Esophagus squamous epithelium (tissue), 5 donors: ENCODE results near the gene TMOD1. TPM values are rescaled to one million over a fixed set of nuclear protein-coding genes. Genes with fewer than 3 reads are reported as not detected.

Source experiments
- DNase-seq: peaks from one replicate; lab custom pipeline; 2025; lab: John Stamatoyannopoulos, UW
- H3K27ac ChIP-seq, 4 donors: fragments of 200-600 bp; sonication (generic); one replicate each; pipeline ENCODE4 v1.5.1; 2016 to 2019; ENCODE audit warnings: mild to moderate bottlenecking in 1 of 4
- H3K27me3 ChIP-seq, 4 donors: fragments of 200-600 bp; sonication (generic); 1 replicate in 3 of 4; 2 replicates in 1 of 4; pipeline versions ENCODE4 v1.5.1 to v1.6.0; 2017 to 2021; ENCODE audit warnings: antibody characterized with exemption in 1 of 4
- H3K36me3 ChIP-seq, 3 donors: fragments of 200-600 bp; sonication (generic); one replicate each; pipeline ENCODE4 v1.5.1; 2016 to 2019
- H3K4me1 ChIP-seq, 3 donors: fragments of 200-600 bp; sonication (generic); one replicate each; pipeline ENCODE4 v1.5.1; 2017 to 2019
- H3K4me3 ChIP-seq, 4 donors: fragments of 200-600 bp; sonication (generic); 1 replicate in 3 of 4; 2 replicates in 1 of 4; pipeline ENCODE4 v1.5.1; 2016 to 2019; ENCODE audit warnings: mild to moderate bottlenecking in 2 of 4, moderate library complexity in 1 of 4
- H3K9me3 ChIP-seq, 3 donors: fragments of 200-600 bp; sonication (generic); one replicate each; pipeline ENCODE4 v1.5.1; 2016 to 2019
- POLR2A ChIP-seq, 4 donors: fragments of 450-650 bp; IDR thresholded peaks; one replicate each; pipeline ENCODE4 v1.6.1; 2017; ENCODE audit warnings: antibody characterized with exemption in 4 of 4, mild to moderate bottlenecking in 4 of 4, moderate library complexity in 3 of 4
- WGBS, 2 donors: methylation state at CpG; one replicate each; pipeline ENCODE4 v1.1.5; 2018; 5-methylcytosine and 5-hydroxymethylcytosine counted together
- intact Hi-C: fragments of 100-400 bp; cut with DNase I; formaldehyde crosslinking; loops from one replicate; pipeline ENCODE4 v1.15.0; 2022
- total RNA-seq, 4 donors: library from RNA; depleted of rRNA; stranded (reverse); fragments of >200 nt; gene quantifications; one replicate each; pipeline ENCODE4 v1.1.0, GENCODE V29; 2016
- TF ChIP-seq, protein P1 (sequence below), 6 experiments: fragments of 450-650 bp in 4 of 6; fragments of 200-600 bp in 2 of 6; sonication (generic) in 2 of 6; IDR thresholded peaks; one replicate each; pipeline ENCODE4 v1.5.1; 2016 to 2019; ENCODE audit warnings: antibody characterized with exemption in 6 of 6, mild to moderate bottlenecking in 4 of 6, moderate library complexity in 4 of 6
- donor health status: DM: yes; HTN: yes; CAD: no.

The TMOD1 gene
- total RNA-seq, 4 donors from 2014 or later, result 0.15 to 13.4 (median 2.4) TPM

DNA sequence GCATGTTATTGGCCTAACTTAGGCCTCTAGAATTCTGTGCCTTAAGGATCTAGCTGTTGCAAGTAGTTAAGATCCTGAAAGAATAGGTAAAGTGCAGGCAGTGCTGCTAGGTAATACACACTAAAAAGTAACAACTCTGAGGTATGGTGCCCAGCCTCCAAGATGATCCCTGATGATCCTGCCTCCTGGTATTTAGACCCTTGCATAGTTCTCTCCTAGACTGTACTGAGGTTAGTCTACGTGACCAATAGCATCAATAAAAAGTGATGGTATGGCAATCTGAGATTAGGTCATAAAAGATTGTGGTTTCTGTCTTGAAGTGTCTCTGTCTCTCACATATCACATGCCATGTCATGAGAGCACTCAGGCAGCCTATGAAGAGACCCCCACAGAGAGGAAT is 122.5 kb downstream of the TMOD1 start:
- Histone ChIP-seq H3K36me3 (peaks cover 0 to 60% (median 7%) of the 10 kb centered on the region in 3 donors), H3K27ac (no peak overlapping the region), H3K9me3 (no peaks in the 10 kb centered on the region), H3K4me1 (peaks cover 0 to 20% (median 0%) of the 10 kb centered on the region in 3 donors), H3K27me3 (no peaks in the 10 kb centered on the region), H3K4me3 (no peak overlapping the region)
- no peak for DNase-seq
- intact Hi-C loops, result no loop called here
- WGBS, 2 donors, result 80 to 100% methylated on average over 1 of the region's 1 CpG
- TF ChIP-seq POLR2A (IDR thresholded peaks at IDR 0.05), result no peak
- TF ChIP-seq, protein P1, sequence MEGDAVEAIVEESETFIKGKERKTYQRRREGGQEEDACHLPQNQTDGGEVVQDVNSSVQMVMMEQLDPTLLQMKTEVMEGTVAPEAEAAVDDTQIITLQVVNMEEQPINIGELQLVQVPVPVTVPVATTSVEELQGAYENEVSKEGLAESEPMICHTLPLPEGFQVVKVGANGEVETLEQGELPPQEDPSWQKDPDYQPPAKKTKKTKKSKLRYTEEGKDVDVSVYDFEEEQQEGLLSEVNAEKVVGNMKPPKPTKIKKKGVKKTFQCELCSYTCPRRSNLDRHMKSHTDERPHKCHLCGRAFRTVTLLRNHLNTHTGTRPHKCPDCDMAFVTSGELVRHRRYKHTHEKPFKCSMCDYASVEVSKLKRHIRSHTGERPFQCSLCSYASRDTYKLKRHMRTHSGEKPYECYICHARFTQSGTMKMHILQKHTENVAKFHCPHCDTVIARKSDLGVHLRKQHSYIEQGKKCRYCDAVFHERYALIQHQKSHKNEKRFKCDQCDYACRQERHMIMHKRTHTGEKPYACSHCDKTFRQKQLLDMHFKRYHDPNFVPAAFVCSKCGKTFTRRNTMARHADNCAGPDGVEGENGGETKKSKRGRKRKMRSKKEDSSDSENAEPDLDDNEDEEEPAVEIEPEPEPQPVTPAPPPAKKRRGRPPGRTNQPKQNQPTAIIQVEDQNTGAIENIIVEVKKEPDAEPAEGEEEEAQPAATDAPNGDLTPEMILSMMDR (IDR thresholded peaks at IDR 0.05), result no peak

DNA sequence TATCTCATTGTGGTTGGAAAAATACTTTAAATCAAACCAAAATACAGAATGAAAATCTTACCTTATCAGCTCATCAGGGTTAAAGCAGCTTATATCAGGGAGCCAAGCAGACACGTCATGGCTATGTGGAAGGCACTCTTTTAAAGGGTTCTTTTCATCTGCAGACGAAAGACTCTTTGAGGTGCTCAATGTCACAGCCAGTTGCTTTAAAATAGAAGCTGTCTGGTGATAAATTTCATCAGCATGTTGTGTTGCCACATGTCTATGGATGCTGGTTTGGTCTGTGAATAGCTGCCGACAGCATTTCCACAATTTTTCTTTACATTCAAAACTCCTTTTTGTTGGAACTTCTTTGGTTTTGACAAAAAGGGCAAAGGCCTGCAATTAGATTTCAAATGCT is 124.2 kb downstream of the TMOD1 start:
- Histone ChIP-seq H3K4me3 (no peak overlapping the region), H3K27me3 (no peaks in the 10 kb centered on the region), H3K9me3 (no peaks in the 10 kb centered on the region), H3K27ac (no peak overlapping the region), H3K4me1 (peaks cover 0 to 20% (median 0%) of the 10 kb centered on the region in 3 donors), H3K36me3 (peaks cover 0 to 47% (median 7%) of the 10 kb centered on the region in 3 donors)
- 57 to 59% methylated on average over 3 of the region's 3 CpGs for WGBS, 2 donors
- no peak for TF ChIP-seq POLR2A (IDR thresholded peaks at IDR 0.05)
- TF ChIP-seq, protein P1 (IDR thresholded peaks at IDR 0.05), result no peak
- DNase-seq, result no peak
- intact Hi-C loops, result no loop called here

DNA sequence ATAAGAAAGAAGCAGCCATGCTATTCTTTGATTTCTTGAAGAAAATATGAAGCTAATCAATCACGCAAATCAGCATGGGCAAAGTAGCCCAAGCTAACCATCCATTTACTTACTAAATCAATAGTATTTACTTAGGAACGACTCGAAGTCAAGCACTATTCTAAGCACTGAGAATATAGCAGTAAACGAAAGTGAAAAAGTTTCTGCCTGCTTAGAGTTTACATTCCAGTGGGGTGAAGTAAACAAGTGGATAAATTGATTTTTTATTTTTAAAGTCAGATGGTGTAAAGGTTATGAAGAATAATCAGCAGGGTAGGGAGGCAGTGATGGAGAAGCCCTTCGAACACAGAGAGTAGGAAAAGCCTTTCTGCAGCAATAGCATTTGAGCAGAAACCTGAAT is 126.2 kb downstream of the TMOD1 start:
- peaks cover 0 to 39% (median under 1%) of the 10 kb centered on the region in 3 donors for H3K36me3 ChIP-seq
- peak overlapping the region in 1 of 4 donors; percentile 37 for H3K4me3 ChIP-seq
- intact Hi-C loops, result no loop called here
- 65 to 66% methylated on average over 5 of the region's 5 CpGs for WGBS, 2 donors
- no peaks in the 10 kb centered on the region for H3K9me3 ChIP-seq
- peaks cover 5 to 30% (median 11%) of the 10 kb centered on the region in 3 donors for H3K4me1 ChIP-seq
- H3K27me3 ChIP-seq, result no peaks in the 10 kb centered on the region
- DNase-seq, result no peak
- peak overlapping the region in 3 of 4 donors; percentile 32 to 61 (median 37) for H3K27ac ChIP-seq
- TF ChIP-seq POLR2A (IDR thresholded peaks at IDR 0.05), result no peak
- TF ChIP-seq, protein P1 (IDR thresholded peaks at IDR 0.05), result no peak

DNA sequence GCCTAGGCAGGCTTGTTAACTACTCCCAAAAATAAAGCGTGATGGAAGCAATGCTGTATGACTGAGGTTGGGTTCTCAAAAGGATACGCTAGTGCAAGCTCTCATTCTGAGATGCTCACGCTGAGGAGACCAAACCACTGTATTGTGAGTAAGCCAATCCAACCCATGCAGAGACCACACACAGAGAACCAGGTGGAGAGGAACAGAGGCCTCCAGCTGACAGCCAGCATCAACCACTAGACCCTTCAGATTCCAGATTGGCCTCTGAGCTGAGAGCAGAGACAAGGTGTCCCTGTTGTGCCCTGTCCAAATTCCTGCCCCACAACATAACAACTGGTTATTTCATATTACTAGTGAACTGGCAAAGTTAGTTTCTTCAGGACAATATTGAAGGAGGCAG is 127.2 kb downstream of the TMOD1 start:
- no peak for DNase-seq
- no peaks in the 10 kb centered on the region for H3K9me3 ChIP-seq
- peaks cover 0 to 29% (median 0%) of the 10 kb centered on the region in 3 donors for H3K36me3 ChIP-seq
- WGBS, 2 donors, result 91 to 97% methylated on average over 3 of the region's 3 CpGs
- peaks cover 5 to 30% (median 11%) of the 10 kb centered on the region in 3 donors for H3K4me1 ChIP-seq
- H3K4me3 ChIP-seq, result no peak overlapping the region
- intact Hi-C loops, result no loop called here
- no peaks in the 10 kb centered on the region for H3K27me3 ChIP-seq
- no peak for TF ChIP-seq POLR2A (IDR thresholded peaks at IDR 0.05)
- TF ChIP-seq, protein P1 (IDR thresholded peaks at IDR 0.05), result no peak
- no peak overlapping the region for H3K27ac ChIP-seq

DNA sequence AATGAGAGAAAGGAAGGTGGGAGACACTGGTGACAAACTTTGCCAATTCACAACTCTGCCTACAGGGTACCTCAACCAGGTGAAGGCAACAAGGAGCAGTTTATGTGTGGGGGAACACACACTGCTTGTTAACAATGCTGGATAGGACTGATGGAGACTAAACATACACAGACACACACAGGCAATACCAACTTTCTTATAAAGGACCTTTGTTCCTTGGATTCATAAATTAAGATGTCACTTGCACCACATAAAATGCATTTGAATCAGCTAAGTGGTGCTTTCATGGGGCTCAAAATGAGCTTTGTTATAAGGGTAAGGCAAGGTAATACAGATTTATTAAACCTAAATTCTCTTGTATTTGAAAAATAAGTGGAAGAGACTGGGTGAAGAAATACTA is 127.7 kb downstream of the TMOD1 start:
- DNase-seq, result no peak
- H3K36me3 ChIP-seq, result peaks cover 0 to 24% (median 0%) of the 10 kb centered on the region in 3 donors
- intact Hi-C loops, result no loop called here
- H3K9me3 ChIP-seq, result no peaks in the 10 kb centered on the region
- H3K27ac ChIP-seq, result no peak overlapping the region
- TF ChIP-seq POLR2A (IDR thresholded peaks at IDR 0.05), result no peak
- TF ChIP-seq, protein P1 (IDR thresholded peaks at IDR 0.05), result no peak
- H3K27me3 ChIP-seq, result no peaks in the 10 kb centered on the region
- no peak overlapping the region for H3K4me3 ChIP-seq
- H3K4me1 ChIP-seq, result peaks cover 5 to 30% (median 11%) of the 10 kb centered on the region in 3 donors
